Gastrocnemius medialis (tissue), 4 donors: ENCODE measurements around the gene ITIH2. TPM values are rescaled to one million over a fixed set of nuclear protein-coding genes. Genes with fewer than 3 reads are reported as not detected.
"Not testable (repeated sequence)": the region's sequence is repeated elsewhere in the genome, so short reads cannot be mapped to it uniquely, and the experiment has no call there.

Experiments used
- ATAC-seq, 2 donors: fragments of 150-250 bp; one replicate each; pipeline ENCODE4 v1.9.1; 2016
- DNase-seq, 2 donors: peaks; one replicate each; pipeline ENCODE4 v3.0.0-alpha.2; 2019
- H3K27ac ChIP-seq, 4 donors: fragments of 200-600 bp; sonication (generic); 1 replicate in 1 of 4; 2 replicates in 3 of 4; pipeline ENCODE4 v1.5.1; 2016 to 2018; ENCODE audit warnings: mild to moderate bottlenecking in 2 of 4, moderate library complexity in 1 of 4
- H3K27me3 ChIP-seq, 3 donors: fragments of 200-600 bp; sonication (generic) in 2 of 3; 1 replicate in 1 of 3; 2 replicates in 2 of 3; pipeline versions ENCODE4 v1.5.1 to v1.6.0; 2016 to 2019; ENCODE audit warnings: mild to moderate bottlenecking in 1 of 3, moderate library complexity in 1 of 3
- H3K36me3 ChIP-seq, 2 donors: fragments of 200-600 bp; sonication (generic) in 1 of 2; one replicate each; pipeline ENCODE4 v1.5.1; 2017 to 2018
- H3K4me1 ChIP-seq, 2 donors: fragments of 200-600 bp; sonication (generic) in 1 of 2; one replicate each; pipeline ENCODE4 v1.5.1; 2016 to 2017; ENCODE audit warnings: mild to moderate bottlenecking in 2 of 2
- H3K4me3 ChIP-seq, 4 donors: fragments of 200-600 bp; sonication (generic) in 3 of 4; 1 replicate in 1 of 4; 2 replicates in 3 of 4; pipeline ENCODE4 v1.5.1; 2016 to 2019; ENCODE audit warnings: mild to moderate bottlenecking in 2 of 4
- H3K9me3 ChIP-seq, 3 donors: fragments of 200-600 bp; sonication (generic) in 2 of 3; 1 replicate in 1 of 3; 2 replicates in 2 of 3; pipeline ENCODE4 v1.5.1; 2016 to 2019
- CTCF ChIP-seq, 5 experiments: fragments of 450-650 bp in 3 of 5; fragments of 200-600 bp in 2 of 5; sonication (generic) in 2 of 5; IDR thresholded peaks in 4 of 5; conservative IDR thresholded peaks in 1 of 5; 1 replicate in 4 of 5; 2 replicates in 1 of 5; pipeline ENCODE4 v1.5.1; 2016 to 2019; ENCODE audit warnings: antibody characterized with exemption in 5 of 5, mild to moderate bottlenecking in 3 of 5, moderate library complexity in 3 of 5
- POLR2A ChIP-seq, 2 donors: fragments of 450-650 bp; IDR thresholded peaks; one replicate each; pipeline ENCODE4 v1.6.1; 2017; ENCODE audit warnings: antibody characterized with exemption in 2 of 2, mild to moderate bottlenecking in 2 of 2, moderate library complexity in 2 of 2
- in situ Hi-C, 4 donors: fragments of 200-750 bp; cut with MboI; loops; one replicate each; pipeline versions ENCODE4 v1.15.0 to v1.8.0; 2017; ENCODE audit warnings: low sequenced_read_pairs in 4 of 4
- intact Hi-C: fragments of 100-400 bp; cut with DNase I; formaldehyde crosslinking; loops from one replicate; pipeline ENCODE4 v1.15.1; 2023; ENCODE audit warnings: low total_unique reads
- total RNA-seq, 4 donors: library from RNA; depleted of rRNA; stranded (reverse); fragments of >200 nt; gene quantifications; one replicate each; pipeline versions ENCODE4 v1.1.0 to v1.2.3, GENCODE V29; 2016

The ITIH2 gene
- total RNA-seq, 4 donors from 2014 or later, result 0.55 to 1.4 TPM; not detected in 2

DNA sequence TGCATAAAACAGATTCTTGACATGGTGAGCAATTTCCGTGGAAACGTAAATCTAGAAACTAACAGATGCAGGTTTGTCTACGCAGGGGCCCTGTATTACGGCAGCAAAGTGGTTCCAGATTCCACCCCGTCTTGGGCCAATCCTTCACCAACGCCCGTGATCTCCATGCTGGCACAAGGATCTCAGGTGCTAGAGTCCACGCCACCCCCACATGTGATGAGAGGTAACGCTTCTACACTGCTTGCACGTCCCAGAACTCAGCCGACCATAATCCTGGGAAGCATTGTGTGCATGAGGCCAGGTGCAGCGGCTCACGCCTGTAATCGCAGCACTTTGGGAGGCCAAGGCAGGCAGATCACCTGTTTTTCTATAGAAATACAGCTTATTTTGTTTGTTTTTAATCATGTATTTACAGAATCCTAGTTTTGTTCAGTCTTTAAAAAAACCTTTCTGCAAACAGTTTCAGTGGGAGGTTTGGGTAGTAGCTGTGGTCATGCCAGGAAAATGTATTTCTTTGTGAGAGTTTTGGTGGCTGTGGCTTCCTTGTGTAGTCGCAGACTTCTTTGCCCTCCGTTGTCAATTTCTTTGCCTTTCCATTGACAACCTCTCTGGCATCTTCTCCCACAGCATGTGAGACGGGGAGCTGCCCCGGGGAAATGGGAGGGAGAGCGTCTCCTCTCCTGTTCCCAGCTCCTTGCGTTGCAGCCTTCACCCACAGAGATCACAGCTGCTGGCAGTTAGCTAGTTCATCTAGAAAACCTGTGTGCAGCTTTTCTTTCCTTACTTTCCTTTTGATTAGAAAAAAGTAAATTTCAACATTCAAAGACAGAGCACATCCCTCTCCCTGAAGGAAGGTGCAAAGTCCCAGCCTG lies 35.7 kb downstream of the ITIH2 start:
- no peak for DNase-seq
- intact Hi-C loops (no loop called here), in situ Hi-C loops (no loop called here)
- Histone ChIP-seq H3K27ac (no peak overlapping the region), H3K27me3 (no peaks in the 10 kb centered on the region), H3K4me3 (no peak overlapping the region), H3K9me3 (no peaks in the 10 kb centered on the region), H3K4me1 (no peaks in the 10 kb centered on the region), H3K36me3 (no peaks in the 10 kb centered on the region)
- ATAC-seq, result no peak
- TF ChIP-seq CTCF (IDR thresholded peaks at IDR 0.05 in 4 of 5, conservative IDR thresholded peaks at IDR 0.05 in 1 of 5) (no peak), POLR2A (IDR thresholded peaks at IDR 0.05) (no peak)

GRCh38 chr10:7744307-7744706 lies 41.2 kb downstream of the ITIH2 start:
- DNase-seq, result no peak
- intact Hi-C loops, result no loop called here
- Histone ChIP-seq H3K4me1 (no peaks in the 10 kb centered on the region), H3K27ac (no peak overlapping the region), H3K36me3 (no peaks in the 10 kb centered on the region), H3K4me3 (no peak overlapping the region), H3K27me3 (no peaks in the 10 kb centered on the region), H3K9me3 (no peaks in the 10 kb centered on the region)
- no peak for TF ChIP-seq CTCF (IDR thresholded peaks at IDR 0.05 in 4 of 5, conservative IDR thresholded peaks at IDR 0.05 in 1 of 5)
- TF ChIP-seq POLR2A (IDR thresholded peaks at IDR 0.05), result no peak
- ATAC-seq, result no peak
- in situ Hi-C loops, result no loop called here

DNA sequence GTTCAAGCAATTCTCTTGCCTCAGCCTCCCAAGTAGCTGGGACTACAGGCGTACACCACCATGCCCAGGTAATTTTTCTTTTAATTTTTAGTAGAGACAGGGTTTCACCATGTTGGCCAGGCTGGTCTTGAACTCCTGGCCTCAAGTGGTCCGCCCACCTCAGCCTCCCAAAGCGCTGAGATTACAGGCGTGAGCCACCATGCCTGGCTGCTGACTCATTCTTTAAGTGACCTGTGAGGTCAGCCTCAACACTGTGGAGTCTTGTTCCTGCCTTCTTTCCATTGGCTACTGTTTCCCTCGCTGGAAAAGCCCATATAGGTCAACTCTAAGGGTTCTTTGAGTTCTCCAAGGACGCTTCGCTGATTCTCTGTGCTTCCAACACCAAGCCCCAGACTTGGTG lies 45.5 kb downstream of the ITIH2 start:
- H3K4me3 ChIP-seq, ATAC-seq, in situ Hi-C loops, H3K27ac ChIP-seq, intact Hi-C loops, H3K4me1 ChIP-seq, H3K27me3 ChIP-seq, H3K9me3 ChIP-seq, DNase-seq: not testable (repeated sequence)
- peaks cover 0 to 31% of the 10 kb centered on the region in 2 donors for H3K36me3 ChIP-seq

DNA sequence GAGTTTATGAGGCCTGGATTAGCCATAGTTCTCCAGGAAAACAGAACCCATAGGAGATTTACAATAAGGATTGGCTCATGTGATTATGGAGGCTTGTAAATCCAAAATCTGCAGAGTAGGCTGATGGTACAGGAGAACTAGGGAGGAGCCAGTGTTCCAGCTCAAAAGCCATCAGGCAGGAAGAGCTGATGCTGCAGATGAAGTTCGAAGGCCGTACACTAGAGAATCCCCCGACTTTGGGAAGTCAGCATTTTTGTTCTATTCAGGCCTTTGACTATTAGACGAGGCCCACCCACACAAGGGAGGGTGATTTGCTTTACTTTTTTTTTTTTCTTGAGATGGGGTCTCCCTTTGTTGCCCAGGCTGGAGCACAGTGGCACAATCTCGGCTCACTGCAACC lies 47.1 kb downstream of the ITIH2 start:
- Histone ChIP-seq H3K27me3 (no peaks in the 10 kb centered on the region), H3K27ac (no peak overlapping the region), H3K36me3 (peaks cover 2 to 47% of the 10 kb centered on the region in 2 donors), H3K4me3 (no peak overlapping the region), H3K4me1 (no peaks in the 10 kb centered on the region), H3K9me3 (no peaks in the 10 kb centered on the region)
- in situ Hi-C loops (no loop called here), intact Hi-C loops (no loop called here)
- ATAC-seq, result no peak
- no peak for TF ChIP-seq POLR2A (IDR thresholded peaks at IDR 0.05)
- no peak for TF ChIP-seq CTCF (IDR thresholded peaks at IDR 0.05 in 4 of 5, conservative IDR thresholded peaks at IDR 0.05 in 1 of 5)
- DNase-seq, result no peak

- ATAC-seq (no peak), DNase-seq (no peak)
- H3K27me3 ChIP-seq, result no peaks in the 10 kb centered on the region
- in situ Hi-C loops (no loop called here), intact Hi-C loops (no loop called here)
- no peaks in the 10 kb centered on the region for H3K4me1 ChIP-seq
- peaks cover 2 to 64% of the 10 kb centered on the region in 2 donors for H3K36me3 ChIP-seq
- TF ChIP-seq POLR2A (IDR thresholded peaks at IDR 0.05), result no peak
- TF ChIP-seq CTCF (IDR thresholded peaks at IDR 0.05 in 4 of 5, conservative IDR thresholded peaks at IDR 0.05 in 1 of 5), result no peak
- no peak overlapping the region for H3K4me3 ChIP-seq
- no peaks in the 10 kb centered on the region for H3K9me3 ChIP-seq
- no peak overlapping the region for H3K27ac ChIP-seq
These were observed 49.1 kb downstream of the ITIH2 start for GRCh38 chr10:7752251-7752650.
